ENCODE results near the gene PTBP3.

Gene PTBP3

DNA sequence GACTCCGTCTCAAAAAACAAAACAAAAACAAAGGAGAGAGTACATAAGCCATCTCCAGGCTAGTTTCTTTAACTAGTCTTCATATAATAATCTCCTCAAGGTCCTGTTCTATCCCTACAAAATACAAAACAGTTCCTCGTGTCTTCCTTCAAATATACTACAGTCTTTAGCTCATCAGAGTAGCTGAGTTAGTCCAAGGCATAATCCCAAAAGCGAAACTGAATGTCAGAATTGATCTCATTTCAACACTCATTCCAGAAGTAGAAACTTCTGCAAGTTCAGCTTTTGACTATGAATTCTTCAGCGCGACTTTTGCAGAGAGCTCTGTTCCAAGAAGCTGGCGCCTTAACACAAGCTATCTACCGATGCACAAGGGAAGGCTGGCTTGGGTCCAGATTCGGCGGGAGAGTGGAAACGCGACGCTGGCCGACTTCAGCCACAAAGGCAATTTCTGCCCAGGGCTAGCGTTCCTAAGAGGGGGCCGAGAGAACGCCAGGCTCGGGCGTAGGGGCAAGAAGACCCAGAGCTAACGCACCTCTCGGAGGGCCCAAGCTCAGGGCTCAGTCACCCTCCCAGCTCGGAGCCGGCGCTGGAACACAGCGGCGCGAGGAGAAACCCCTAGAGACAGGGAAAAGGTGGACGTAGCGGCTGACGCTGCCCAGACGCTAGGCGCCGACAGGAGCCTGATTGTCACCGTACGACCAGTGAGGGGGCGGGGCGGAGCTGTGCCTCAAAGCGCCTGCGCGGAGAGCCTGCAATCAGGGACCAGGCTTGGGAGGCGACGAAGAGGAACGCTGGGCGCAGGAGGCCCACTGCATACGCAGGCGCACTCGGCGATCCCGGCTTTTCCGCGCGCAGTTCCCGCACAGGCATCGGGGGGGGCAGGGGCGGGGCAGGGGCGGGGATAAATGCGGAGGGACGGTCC is 46.0 kb upstream of the PTBP3 start (continued):
- no peak for TF ChIP-seq ZNF112 (tag by site-specific recombination; IDR thresholded peaks at IDR 0.05)
- TF ChIP-seq ZNF146 (tag by site-specific recombination; IDR thresholded peaks at IDR 0.05), result no peak
- TF ChIP-seq MEIS1 (CRISPR knock-in tag; IDR thresholded peaks at IDR 0.05; ENCODE audit: borderline replicate concordance), result no peak
- no peak for TF ChIP-seq ZNF404 (tag by site-specific recombination; IDR thresholded peaks at IDR 0.05)
- peak; percentile 88 for TF ChIP-seq SP2 (tag by site-specific recombination; IDR thresholded peaks at IDR 0.05)
- 0 out of 2 replicates have a peak, but pooled peaks have one; percentile 10 for TF ChIP-seq KLF1 (tag by site-specific recombination; IDR thresholded peaks at IDR 0.05)
- TF ChIP-seq, protein P1, sequence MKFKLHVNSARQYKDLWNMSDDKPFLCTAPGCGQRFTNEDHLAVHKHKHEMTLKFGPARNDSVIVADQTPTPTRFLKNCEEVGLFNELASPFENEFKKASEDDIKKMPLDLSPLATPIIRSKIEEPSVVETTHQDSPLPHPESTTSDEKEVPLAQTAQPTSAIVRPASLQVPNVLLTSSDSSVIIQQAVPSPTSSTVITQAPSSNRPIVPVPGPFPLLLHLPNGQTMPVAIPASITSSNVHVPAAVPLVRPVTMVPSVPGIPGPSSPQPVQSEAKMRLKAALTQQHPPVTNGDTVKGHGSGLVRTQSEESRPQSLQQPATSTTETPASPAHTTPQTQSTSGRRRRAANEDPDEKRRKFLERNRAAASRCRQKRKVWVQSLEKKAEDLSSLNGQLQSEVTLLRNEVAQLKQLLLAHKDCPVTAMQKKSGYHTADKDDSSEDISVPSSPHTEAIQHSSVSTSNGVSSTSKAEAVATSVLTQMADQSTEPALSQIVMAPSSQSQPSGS (tag by site-specific recombination; IDR thresholded peaks at IDR 0.05; ENCODE audit: low read depth), result no peak
- TF ChIP-seq ZNF221 (tag by site-specific recombination; IDR thresholded peaks at IDR 0.05; ENCODE audit: borderline replicate concordance), result no peak
- TF ChIP-seq ZNF155 (tag by site-specific recombination; IDR thresholded peaks at IDR 0.05), result no peak
- TF ChIP-seq, protein P2, sequence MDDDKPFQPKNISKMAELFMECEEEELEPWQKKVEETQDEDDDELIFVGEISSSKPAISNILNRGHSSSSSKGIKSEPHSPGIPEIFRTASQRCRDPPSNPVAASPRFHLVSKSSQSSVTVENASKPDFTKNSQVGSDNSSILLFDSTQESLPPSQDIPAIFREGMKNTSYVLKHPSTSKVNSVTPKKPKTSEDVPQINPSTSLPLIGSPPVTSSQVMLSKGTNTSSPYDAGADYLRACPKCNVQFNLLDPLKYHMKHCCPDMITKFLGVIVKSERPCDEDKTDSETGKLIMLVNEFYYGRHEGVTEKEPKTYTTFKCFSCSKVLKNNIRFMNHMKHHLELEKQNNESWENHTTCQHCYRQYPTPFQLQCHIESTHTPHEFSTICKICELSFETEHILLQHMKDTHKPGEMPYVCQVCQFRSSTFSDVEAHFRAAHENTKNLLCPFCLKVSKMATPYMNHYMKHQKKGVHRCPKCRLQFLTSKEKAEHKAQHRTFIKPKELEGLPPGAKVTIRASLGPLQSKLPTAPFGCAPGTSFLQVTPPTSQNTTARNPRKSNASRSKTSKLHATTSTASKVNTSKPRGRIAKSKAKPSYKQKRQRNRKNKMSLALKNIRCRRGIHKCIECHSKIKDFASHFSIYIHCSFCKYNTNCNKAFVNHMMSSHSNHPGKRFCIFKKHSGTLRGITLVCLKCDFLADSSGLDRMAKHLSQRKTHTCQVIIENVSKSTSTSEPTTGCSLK (tag by site-specific recombination; IDR thresholded peaks at IDR 0.05), result no peak
- TF ChIP-seq OVOL3 (tag by site-specific recombination; IDR thresholded peaks at IDR 0.05), result 0 out of 2 replicates have a peak, but pooled peaks have one; percentile 59
- no peak for TF ChIP-seq KLF7 (tag by site-specific recombination; IDR thresholded peaks at IDR 0.05; ENCODE audit: borderline replicate concordance)
- no peak for TF ChIP-seq ZIC2 (tag by site-specific recombination; IDR thresholded peaks at IDR 0.05)
- TF ChIP-seq ZBTB17 (tag by site-specific recombination; IDR thresholded peaks at IDR 0.05), result peak; percentile 79
- TF ChIP-seq ZNF660 (tag by site-specific recombination; IDR thresholded peaks at IDR 0.05), result peak; percentile 27
- no peak for TF ChIP-seq ZNF48 (tag by site-specific recombination; IDR thresholded peaks at IDR 0.05)
- no peak for TF ChIP-seq ZSCAN16 (tag by site-specific recombination; IDR thresholded peaks at IDR 0.05)
- no peak; the same call in 1 of the 2 replicates for TF ChIP-seq ZFP69B (tag by site-specific recombination; IDR thresholded peaks at IDR 0.05)
- no peak for TF ChIP-seq ZNF785 (tag by site-specific recombination; IDR thresholded peaks at IDR 0.05)
- TF ChIP-seq EGR2 (tag by site-specific recombination; IDR thresholded peaks at IDR 0.05; ENCODE audit: low read depth), result no peak
- TF ChIP-seq REPIN1 (tag by site-specific recombination; IDR thresholded peaks at IDR 0.05; ENCODE audit: low read depth), result no peak
- TF ChIP-seq KLF10 (tag by site-specific recombination; IDR thresholded peaks at IDR 0.05), result peak; percentile 53; the same call in 1 of the 2 replicates
- TF ChIP-seq, protein P3, sequence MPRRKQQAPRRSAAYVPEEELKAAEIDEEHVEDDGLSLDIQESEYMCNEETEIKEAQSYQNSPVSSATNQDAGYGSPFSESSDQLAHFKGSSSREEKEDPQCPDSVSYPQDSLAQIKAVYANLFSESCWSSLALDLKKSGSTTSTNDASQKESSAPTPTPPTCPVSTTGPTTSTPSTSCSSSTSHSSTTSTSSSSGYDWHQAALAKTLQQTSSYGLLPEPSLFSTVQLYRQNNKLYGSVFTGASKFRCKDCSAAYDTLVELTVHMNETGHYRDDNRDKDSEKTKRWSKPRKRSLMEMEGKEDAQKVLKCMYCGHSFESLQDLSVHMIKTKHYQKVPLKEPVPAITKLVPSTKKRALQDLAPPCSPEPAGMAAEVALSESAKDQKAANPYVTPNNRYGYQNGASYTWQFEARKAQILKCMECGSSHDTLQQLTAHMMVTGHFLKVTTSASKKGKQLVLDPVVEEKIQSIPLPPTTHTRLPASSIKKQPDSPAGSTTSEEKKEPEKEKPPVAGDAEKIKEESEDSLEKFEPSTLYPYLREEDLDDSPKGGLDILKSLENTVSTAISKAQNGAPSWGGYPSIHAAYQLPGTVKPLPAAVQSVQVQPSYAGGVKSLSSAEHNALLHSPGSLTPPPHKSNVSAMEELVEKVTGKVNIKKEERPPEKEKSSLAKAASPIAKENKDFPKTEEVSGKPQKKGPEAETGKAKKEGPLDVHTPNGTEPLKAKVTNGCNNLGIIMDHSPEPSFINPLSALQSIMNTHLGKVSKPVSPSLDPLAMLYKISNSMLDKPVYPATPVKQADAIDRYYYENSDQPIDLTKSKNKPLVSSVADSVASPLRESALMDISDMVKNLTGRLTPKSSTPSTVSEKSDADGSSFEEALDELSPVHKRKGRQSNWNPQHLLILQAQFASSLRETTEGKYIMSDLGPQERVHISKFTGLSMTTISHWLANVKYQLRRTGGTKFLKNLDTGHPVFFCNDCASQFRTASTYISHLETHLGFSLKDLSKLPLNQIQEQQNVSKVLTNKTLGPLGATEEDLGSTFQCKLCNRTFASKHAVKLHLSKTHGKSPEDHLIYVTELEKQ (tag by site-specific recombination; IDR thresholded peaks at IDR 0.05; ENCODE audit: borderline replicate concordance), result no peak
- TF ChIP-seq ZNF132 (tag by site-specific recombination; IDR thresholded peaks at IDR 0.05; ENCODE audit: borderline replicate concordance), result no peak
- no peak for TF ChIP-seq ZNF366 (tag by site-specific recombination; conservative IDR thresholded peaks at IDR 0.05)
- TF ChIP-seq ZNF629 (tag by site-specific recombination; IDR thresholded peaks at IDR 0.05), result peak; percentile 64
- TF ChIP-seq, protein P4, sequence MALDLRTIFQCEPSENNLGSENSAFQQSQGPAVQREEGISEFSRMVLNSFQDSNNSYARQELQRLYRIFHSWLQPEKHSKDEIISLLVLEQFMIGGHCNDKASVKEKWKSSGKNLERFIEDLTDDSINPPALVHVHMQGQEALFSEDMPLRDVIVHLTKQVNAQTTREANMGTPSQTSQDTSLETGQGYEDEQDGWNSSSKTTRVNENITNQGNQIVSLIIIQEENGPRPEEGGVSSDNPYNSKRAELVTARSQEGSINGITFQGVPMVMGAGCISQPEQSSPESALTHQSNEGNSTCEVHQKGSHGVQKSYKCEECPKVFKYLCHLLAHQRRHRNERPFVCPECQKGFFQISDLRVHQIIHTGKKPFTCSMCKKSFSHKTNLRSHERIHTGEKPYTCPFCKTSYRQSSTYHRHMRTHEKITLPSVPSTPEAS (tag by site-specific recombination; IDR thresholded peaks at IDR 0.05), result no peak
- peak; percentile 43; the same call in 1 of the 2 replicates for TF ChIP-seq IKZF3 (tag by site-specific recombination; IDR thresholded peaks at IDR 0.05)
- TF ChIP-seq, protein P5, sequence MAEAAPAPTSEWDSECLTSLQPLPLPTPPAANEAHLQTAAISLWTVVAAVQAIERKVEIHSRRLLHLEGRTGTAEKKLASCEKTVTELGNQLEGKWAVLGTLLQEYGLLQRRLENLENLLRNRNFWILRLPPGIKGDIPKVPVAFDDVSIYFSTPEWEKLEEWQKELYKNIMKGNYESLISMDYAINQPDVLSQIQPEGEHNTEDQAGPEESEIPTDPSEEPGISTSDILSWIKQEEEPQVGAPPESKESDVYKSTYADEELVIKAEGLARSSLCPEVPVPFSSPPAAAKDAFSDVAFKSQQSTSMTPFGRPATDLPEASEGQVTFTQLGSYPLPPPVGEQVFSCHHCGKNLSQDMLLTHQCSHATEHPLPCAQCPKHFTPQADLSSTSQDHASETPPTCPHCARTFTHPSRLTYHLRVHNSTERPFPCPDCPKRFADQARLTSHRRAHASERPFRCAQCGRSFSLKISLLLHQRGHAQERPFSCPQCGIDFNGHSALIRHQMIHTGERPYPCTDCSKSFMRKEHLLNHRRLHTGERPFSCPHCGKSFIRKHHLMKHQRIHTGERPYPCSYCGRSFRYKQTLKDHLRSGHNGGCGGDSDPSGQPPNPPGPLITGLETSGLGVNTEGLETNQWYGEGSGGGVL (tag by site-specific recombination; IDR thresholded peaks at IDR 0.05), result no peak
